ENCODE measurements around the gene PAGE1. TPM values are rescaled to one million over a fixed set of nuclear protein-coding genes. Genes with fewer than 3 reads are reported as not detected.

The PAGE1 gene, protein sequence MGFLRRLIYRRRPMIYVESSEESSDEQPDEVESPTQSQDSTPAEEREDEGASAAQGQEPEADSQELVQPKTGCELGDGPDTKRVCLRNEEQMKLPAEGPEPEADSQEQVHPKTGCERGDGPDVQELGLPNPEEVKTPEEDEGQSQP
- total RNA-seq = not detected in 2 replicates

DNA sequence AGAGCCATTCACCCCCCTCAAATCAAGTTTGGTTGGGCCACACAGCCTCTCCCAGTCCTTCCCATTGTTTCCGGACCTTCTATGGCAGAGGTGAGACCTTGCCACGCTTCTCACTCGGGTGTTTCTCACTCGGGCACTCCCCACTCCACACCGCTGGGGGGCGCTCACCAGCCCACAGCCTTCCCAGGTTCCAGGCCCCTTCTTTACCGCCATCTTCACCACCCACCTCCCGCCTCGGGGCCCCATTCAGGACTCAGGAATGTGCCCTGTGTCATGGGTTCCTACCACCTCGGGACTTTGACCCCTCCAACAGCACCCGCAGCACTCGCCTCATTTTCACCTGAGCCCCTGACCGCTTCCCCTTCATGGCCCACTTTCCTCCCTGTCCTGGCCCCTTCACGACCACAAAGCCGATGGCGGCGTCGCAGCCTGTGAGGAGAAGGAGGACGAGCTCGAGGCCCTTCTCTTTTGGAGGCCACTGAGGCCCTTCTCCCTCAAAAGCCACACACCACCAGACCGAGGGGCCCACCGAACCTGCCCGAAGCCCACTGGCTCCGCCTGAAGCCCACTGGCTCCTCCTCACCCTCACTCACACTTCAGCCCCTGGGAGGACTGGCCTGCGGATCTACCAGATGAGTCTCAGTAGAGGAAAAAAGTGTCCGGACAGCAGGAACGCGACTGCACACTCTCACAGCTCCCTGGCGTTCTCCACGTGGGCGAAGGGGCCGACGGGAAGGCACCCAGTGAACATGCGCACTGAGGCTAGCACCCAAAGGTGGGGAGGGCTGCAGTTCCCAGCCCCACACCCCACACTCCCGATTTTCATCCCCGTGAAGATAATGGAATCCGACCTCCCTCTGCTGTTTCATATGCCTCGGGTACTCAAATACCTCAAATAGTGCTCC lies at the start of gene PAGE1:
PAGE1 (minus strand) TSS at position 709 of the 905 bp plus-strand sequence. CDS start 1,214 bp downstream, outside the sequence.

Other genes starting within 250 kb of the PAGE1 start
- gene GAGE12C, start 163.8 kb downstream of the PAGE1 start, total RNA-seq = not detected in 2 replicates
- not detected in 2 replicates for gene GAGE12D, start 154.3 kb downstream of the PAGE1 start, total RNA-seq
- gene GAGE12E, start 144.7 kb downstream of the PAGE1 start, total RNA-seq = not detected in 2 replicates
- not detected in 2 replicates for gene GAGE12F, start 135.1 kb downstream of the PAGE1 start, total RNA-seq
- gene GAGE12G, start 125.6 kb downstream of the PAGE1 start, total RNA-seq = not detected in 2 replicates
- not detected in 2 replicates for gene GAGE12H, start 116.0 kb downstream of the PAGE1 start, total RNA-seq
- gene GAGE2A, start 106.5 kb downstream of the PAGE1 start, total RNA-seq = not detected in 2 replicates
- gene GAGE1, start 97.0 kb downstream of the PAGE1 start, total RNA-seq = not detected in 2 replicates
- gene PAGE4, start 133.3 kb upstream of the PAGE1 start, total RNA-seq = not detected in 2 replicates
- gene USP27X, start 183.5 kb upstream of the PAGE1 start, total RNA-seq = 2.3 and 2.8 TPM in 2 replicates
- 17.0 and 17.1 TPM in 2 replicates for gene CLCN5, start 226.6 kb upstream of the PAGE1 start, total RNA-seq

Measured in placental pericyte (primary cell).